Esophagus squamous epithelium (tissue), 5 donors: Measurements from ENCODE around the gene VIT. TPM values are rescaled to one million over a fixed set of nuclear protein-coding genes. Genes with fewer than 3 reads are reported as not detected.

Experiments
- DNase-seq: peaks from one replicate; lab custom pipeline; 2025; lab: John Stamatoyannopoulos, UW
- H3K27ac ChIP-seq, 4 donors: fragments of 200-600 bp; sonication (generic); one replicate each; pipeline ENCODE4 v1.5.1; 2016 to 2019; ENCODE audit warnings: mild to moderate bottlenecking in 1 of 4
- H3K27me3 ChIP-seq, 4 donors: fragments of 200-600 bp; sonication (generic); 1 replicate in 3 of 4; 2 replicates in 1 of 4; pipeline versions ENCODE4 v1.5.1 to v1.6.0; 2017 to 2021; ENCODE audit warnings: antibody characterized with exemption in 1 of 4
- H3K36me3 ChIP-seq, 3 donors: fragments of 200-600 bp; sonication (generic); one replicate each; pipeline ENCODE4 v1.5.1; 2016 to 2019
- H3K4me1 ChIP-seq, 3 donors: fragments of 200-600 bp; sonication (generic); one replicate each; pipeline ENCODE4 v1.5.1; 2017 to 2019
- H3K4me3 ChIP-seq, 4 donors: fragments of 200-600 bp; sonication (generic); 1 replicate in 3 of 4; 2 replicates in 1 of 4; pipeline ENCODE4 v1.5.1; 2016 to 2019; ENCODE audit warnings: mild to moderate bottlenecking in 2 of 4, moderate library complexity in 1 of 4
- H3K9me3 ChIP-seq, 3 donors: fragments of 200-600 bp; sonication (generic); one replicate each; pipeline ENCODE4 v1.5.1; 2016 to 2019
- POLR2A ChIP-seq, 4 donors: fragments of 450-650 bp; IDR thresholded peaks; one replicate each; pipeline ENCODE4 v1.6.1; 2017; ENCODE audit warnings: antibody characterized with exemption in 4 of 4, mild to moderate bottlenecking in 4 of 4, moderate library complexity in 3 of 4
- WGBS, 2 donors: methylation state at CpG; one replicate each; pipeline ENCODE4 v1.1.5; 2018; 5-methylcytosine and 5-hydroxymethylcytosine counted together
- intact Hi-C: fragments of 100-400 bp; cut with DNase I; formaldehyde crosslinking; loops from one replicate; pipeline ENCODE4 v1.15.0; 2022
- total RNA-seq, 4 donors: library from RNA; depleted of rRNA; stranded (reverse); fragments of >200 nt; gene quantifications; one replicate each; pipeline ENCODE4 v1.1.0, GENCODE V29; 2016
- TF ChIP-seq, protein P1 (sequence below), 6 experiments: fragments of 450-650 bp in 4 of 6; fragments of 200-600 bp in 2 of 6; sonication (generic) in 2 of 6; IDR thresholded peaks; one replicate each; pipeline ENCODE4 v1.5.1; 2016 to 2019; ENCODE audit warnings: antibody characterized with exemption in 6 of 6, mild to moderate bottlenecking in 4 of 6, moderate library complexity in 4 of 6
- donor health status: DM: yes; HTN: yes; CAD: no.

The VIT gene
- total RNA-seq, 4 donors from 2014 or later: 2.9 to 36.8 (median 10.6) TPM

DNA sequence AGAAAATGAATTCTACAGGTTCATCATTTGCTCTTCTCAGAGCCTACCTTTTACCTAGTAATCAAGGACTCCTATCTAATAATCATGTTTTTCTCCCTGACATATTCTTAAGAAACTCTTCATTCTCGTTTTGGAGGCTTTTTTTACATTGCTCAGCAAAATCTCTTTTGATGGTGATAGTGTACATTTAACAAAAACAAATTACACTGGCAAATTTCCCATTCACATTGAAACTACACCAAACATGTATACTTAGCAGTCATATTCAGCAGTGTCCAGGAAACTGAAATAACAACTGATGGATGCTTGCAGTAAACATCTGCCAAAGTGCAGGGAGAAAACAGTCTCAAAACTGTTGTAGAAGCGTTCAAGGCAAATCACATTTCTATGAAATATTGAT is 4.4 kb upstream of the VIT start:
- H3K27me3 ChIP-seq: no peaks in the 10 kb centered on the region
- no peak overlapping the region for H3K4me3 ChIP-seq
- no peaks in the 10 kb centered on the region for H3K36me3 ChIP-seq
- TF ChIP-seq, protein P1, sequence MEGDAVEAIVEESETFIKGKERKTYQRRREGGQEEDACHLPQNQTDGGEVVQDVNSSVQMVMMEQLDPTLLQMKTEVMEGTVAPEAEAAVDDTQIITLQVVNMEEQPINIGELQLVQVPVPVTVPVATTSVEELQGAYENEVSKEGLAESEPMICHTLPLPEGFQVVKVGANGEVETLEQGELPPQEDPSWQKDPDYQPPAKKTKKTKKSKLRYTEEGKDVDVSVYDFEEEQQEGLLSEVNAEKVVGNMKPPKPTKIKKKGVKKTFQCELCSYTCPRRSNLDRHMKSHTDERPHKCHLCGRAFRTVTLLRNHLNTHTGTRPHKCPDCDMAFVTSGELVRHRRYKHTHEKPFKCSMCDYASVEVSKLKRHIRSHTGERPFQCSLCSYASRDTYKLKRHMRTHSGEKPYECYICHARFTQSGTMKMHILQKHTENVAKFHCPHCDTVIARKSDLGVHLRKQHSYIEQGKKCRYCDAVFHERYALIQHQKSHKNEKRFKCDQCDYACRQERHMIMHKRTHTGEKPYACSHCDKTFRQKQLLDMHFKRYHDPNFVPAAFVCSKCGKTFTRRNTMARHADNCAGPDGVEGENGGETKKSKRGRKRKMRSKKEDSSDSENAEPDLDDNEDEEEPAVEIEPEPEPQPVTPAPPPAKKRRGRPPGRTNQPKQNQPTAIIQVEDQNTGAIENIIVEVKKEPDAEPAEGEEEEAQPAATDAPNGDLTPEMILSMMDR (IDR thresholded peaks at IDR 0.05): no peak
- TF ChIP-seq POLR2A (IDR thresholded peaks at IDR 0.05): no peak
- 44 to 45% methylated on average over 2 of the region's 2 CpGs for WGBS, 2 donors
- peaks cover 0 to under 1% (median 0%) of the 10 kb centered on the region in 3 donors for H3K4me1 ChIP-seq
- H3K27ac ChIP-seq: no peak overlapping the region
- no peaks in the 10 kb centered on the region for H3K9me3 ChIP-seq
- intact Hi-C loops: no loop called here
- no peak for DNase-seq

DNA sequence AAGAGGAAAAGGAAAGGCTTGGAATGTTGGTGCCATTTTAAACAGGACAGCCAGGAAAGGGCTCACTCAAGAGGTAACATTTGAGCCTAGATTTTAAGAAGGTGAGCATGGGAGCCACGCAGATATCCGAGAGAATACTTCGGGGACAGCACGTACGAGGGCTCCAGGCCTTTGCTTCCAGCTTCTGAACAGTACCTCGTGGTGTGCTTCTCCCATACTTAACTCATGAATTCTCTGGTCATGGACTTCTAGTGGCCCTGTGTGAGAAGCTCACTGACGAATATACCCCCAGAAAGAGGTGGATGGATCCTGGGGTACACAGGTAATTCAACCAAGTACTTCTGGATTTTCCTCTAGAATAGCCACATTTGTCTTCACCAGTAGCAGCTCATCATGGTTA is 2.7 kb upstream of the VIT start:
- Histone ChIP-seq H3K27me3 (no peaks in the 10 kb centered on the region), H3K9me3 (no peaks in the 10 kb centered on the region), H3K36me3 (no peaks in the 10 kb centered on the region), H3K27ac (no peak overlapping the region), H3K4me1 (peaks cover 0 to 17% (median 0%) of the 10 kb centered on the region in 3 donors), H3K4me3 (no peak overlapping the region)
- WGBS, 2 donors: 91 to 93% methylated on average over 7 of the region's 7 CpGs
- no peak for DNase-seq
- intact Hi-C loops: no loop called here
- TF ChIP-seq, protein P1 (IDR thresholded peaks at IDR 0.05): no peak
- no peak for TF ChIP-seq POLR2A (IDR thresholded peaks at IDR 0.05)

DNA sequence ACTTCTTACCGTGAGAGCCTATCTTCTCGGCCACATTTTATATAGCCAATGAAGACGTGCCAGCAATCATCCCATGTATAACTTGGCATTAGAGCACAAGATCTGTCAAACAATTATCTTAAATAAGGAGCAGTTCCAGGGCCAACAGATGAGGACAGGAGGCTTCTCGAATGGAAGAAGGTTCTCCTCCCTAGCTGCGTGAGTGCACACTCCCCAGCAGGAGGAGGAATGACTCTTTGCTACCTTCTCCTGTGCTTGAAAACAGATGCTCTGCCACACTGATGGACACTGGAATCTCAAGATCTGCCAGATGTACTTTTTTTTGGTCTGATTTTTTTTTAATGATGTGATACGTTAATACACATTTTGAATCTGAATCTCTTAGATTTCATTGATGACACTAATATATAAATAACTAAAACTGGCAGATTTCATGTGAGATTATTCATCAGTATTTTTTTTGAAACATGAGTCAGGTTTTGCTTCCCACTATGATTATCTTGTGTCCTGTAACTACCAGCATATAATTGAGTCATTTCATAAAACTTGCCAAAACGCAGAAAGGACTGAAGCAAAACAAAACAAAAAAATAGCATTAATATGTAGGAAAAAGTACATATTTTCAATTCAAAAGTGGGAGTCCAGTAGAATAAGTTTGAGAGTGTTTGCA is 626 bp upstream of the VIT start:
- Histone ChIP-seq H3K4me3 (no peak overlapping the region), H3K9me3 (no peaks in the 10 kb centered on the region), H3K4me1 (peaks cover 0 to 26% (median 0%) of the 10 kb centered on the region in 3 donors), H3K36me3 (no peaks in the 10 kb centered on the region), H3K27me3 (no peaks in the 10 kb centered on the region), H3K27ac (peak overlapping the region in 1 of 4 donors; percentile 59)
- no peak for DNase-seq
- WGBS, 2 donors: 18 to 19% methylated on average over 6 to 7 of the region's 7 CpGs
- TF ChIP-seq, protein P1 (IDR thresholded peaks at IDR 0.05): peak in 4 of 6 experiments; percentile 20 to 45 (median 34)
- TF ChIP-seq POLR2A (IDR thresholded peaks at IDR 0.05): no peak
- intact Hi-C loops: no loop called here

DNA sequence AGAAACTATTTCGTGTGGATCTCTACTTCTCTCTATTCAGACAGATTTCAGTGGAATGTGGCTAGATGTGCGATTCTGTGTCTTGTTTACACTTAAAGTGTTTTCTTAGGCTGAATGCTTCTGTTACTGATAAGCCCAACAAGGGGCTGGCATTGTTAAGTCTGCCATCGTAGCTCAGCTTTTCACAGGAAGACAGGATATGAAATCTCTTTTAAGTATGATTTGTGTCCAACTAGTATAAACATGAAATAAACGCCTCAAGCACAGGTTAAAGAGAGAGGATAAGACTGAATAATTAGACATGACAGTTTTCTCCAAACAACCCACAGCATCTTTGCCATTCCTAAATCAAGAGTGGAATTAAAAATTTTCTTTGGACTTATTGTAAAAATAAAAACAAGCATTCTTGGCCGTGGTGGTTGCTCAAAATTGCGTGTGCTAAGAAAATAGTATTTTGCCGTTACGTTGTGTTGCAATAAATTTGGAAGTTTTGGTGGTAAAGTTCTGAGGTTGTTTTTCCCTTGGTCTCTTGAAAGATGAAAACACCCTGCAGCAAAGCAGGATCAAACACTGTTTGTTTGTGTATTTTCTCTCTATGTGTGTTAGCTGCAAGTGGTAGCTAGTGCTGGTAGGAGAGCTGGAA is 1.0 kb downstream of the VIT start:
- Histone ChIP-seq H3K9me3 (no peaks in the 10 kb centered on the region), H3K4me1 (peaks cover 0 to 42% (median 5%) of the 10 kb centered on the region in 3 donors), H3K36me3 (no peaks in the 10 kb centered on the region), H3K27ac (peak overlapping the region in 3 of 4 donors; percentile 22 to 59 (median 48)), H3K4me3 (peak overlapping the region in 3 of 4 donors; percentile 35 to 54 (median 35)), H3K27me3 (no peaks in the 10 kb centered on the region)
- intact Hi-C loops: no loop called here
- TF ChIP-seq POLR2A (IDR thresholded peaks at IDR 0.05): no peak
- TF ChIP-seq, protein P1 (IDR thresholded peaks at IDR 0.05): no peak
- DNase-seq: no peak
- WGBS, 2 donors: 13 to 20% methylated on average over 8 of the region's 8 CpGs

DNA sequence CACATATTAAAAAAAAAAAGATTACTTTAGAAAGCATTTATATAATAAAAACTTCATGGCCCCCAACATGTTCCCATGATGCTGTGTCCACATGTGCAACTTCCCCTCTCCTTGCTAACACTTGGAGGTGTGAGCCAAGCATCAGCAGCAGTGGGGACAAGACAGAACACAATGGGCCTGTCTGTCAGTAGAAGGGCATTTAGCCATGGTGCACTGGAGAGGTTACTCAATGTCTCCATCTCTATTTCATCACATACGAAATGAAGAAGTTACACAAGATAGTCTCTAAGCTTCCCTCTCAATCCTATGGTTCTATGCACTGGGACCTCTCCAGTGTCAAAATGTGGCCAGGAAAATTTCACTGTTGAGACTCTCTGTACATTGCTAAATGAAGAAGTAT is 2.5 kb downstream of the VIT start:
- DNase-seq: no peak
- Histone ChIP-seq H3K4me3 (no peak overlapping the region), H3K36me3 (no peaks in the 10 kb centered on the region), H3K4me1 (peaks cover 0 to 57% (median 6%) of the 10 kb centered on the region in 3 donors), H3K9me3 (no peaks in the 10 kb centered on the region), H3K27me3 (no peaks in the 10 kb centered on the region), H3K27ac (peak overlapping the region in 2 of 4 donors; percentile 22 to 59)
- intact Hi-C loops: no loop called here
- WGBS, 2 donors: 33 to 50% methylated on average over 1 of the region's 1 CpG
- TF ChIP-seq POLR2A (IDR thresholded peaks at IDR 0.05): no peak
- TF ChIP-seq, protein P1 (IDR thresholded peaks at IDR 0.05): no peak
